Endothelial cell of umbilical vein (primary cell): ENCODE results near the gene PARP3. TPM values are rescaled to one million over a fixed set of nuclear protein-coding genes. Genes with fewer than 3 reads are reported as not detected.

Experiments
- BruUV-seq: library from RNA; stranded (reverse); fragments of 400-500 nt; replicated peaks from 2 replicates; lab custom pipeline; 2021; lab: Mats Ljungman, UMichigan
- CTCF ChIA-PET: fragments of 300-600, 350-600 bp; sonication (Branson Sonifier 250); formaldehyde crosslinking; loops from one replicate; lab custom pipeline; 2021; ENCODE audit warnings: antibody characterized with exemption, inconsistent platforms; lab: Charles Lee
- POLR2A ChIA-PET: fragments of 300-600, 350-600 bp; sonication (Branson Sonifier 250); formaldehyde crosslinking; loops from one replicate; lab custom pipeline; 2021; ENCODE audit warnings: antibody characterized with exemption, inconsistent platforms; lab: Charles Lee
- DNase-seq: peaks from one replicate; pipeline ENCODE4 v3.0.0-alpha.2; 2011; ENCODE audit warnings: low read depth, low spot score
- FAIRE-seq: peaks from 2 replicates; lab custom pipeline; 2011; peaks lifted over from hg19 to GRCh38; lab: Jason Lieb, UNC
- H2AFZ ChIP-seq: 2 replicates; pipeline ENCODE4 v1.6.0; 2012; ENCODE audit warnings: low read depth, low read length, control low read depth, inconsistent platforms
- H3K27ac ChIP-seq: 2 replicates; pipeline ENCODE4 v1.5.1; 2011; ENCODE audit warnings: low read depth, mild to moderate bottlenecking, control low read depth, low read length, moderate library complexity; ENCODE audit not compliant: insufficient read depth
- H3K27me3 ChIP-seq, 2 experiments: 2 replicates each; pipeline versions ENCODE4 v1.6.0 to v1.6.1; 2011; ENCODE audit warnings: low read length in 2 of 2, mixed read lengths in 1 of 2; ENCODE audit not compliant: control insufficient read depth in 2 of 2, insufficient read depth in 2 of 2
- H3K36me3 ChIP-seq, 2 experiments: 2 replicates in 1 of 2; 3 replicates in 1 of 2; pipeline ENCODE4 v1.5.1; 2011; ENCODE audit warnings: low read length in 2 of 2, mild to moderate bottlenecking in 1 of 2, moderate library complexity in 1 of 2; ENCODE audit not compliant: control insufficient read depth in 2 of 2, insufficient read depth in 2 of 2; ENCODE audit errors: extremely low read depth in 1 of 2
- H3K4me1 ChIP-seq: 3 replicates; pipeline ENCODE4 v1.5.1; 2011; ENCODE audit warnings: mild to moderate bottlenecking, low read length; ENCODE audit not compliant: control insufficient read depth, insufficient read depth; ENCODE audit errors: extremely low read depth
- H3K4me2 ChIP-seq: 2 replicates; pipeline ENCODE4 v1.6.1; 2011; ENCODE audit warnings: low read length, control low read depth, mixed read lengths; ENCODE audit not compliant: insufficient read depth
- H3K4me3 ChIP-seq, 3 experiments: fragments of 200-600 bp in 1 of 3; sonication (generic), shearing (Covaris generic) in 1 of 3; replicated peaks in 1 of 3; 2 replicates each; pipeline ENCODE4 v1.5.1; 2011 to 2016; ENCODE audit warnings: control low read depth in 3 of 3, low read length in 3 of 3, mild to moderate bottlenecking in 2 of 3, inconsistent platforms in 1 of 3, low read depth in 1 of 3, moderate library complexity in 1 of 3; ENCODE audit not compliant: insufficient read depth in 1 of 3
- H3K79me2 ChIP-seq: 2 replicates; pipeline ENCODE4 v1.6.0; 2012; ENCODE audit warnings: low read length, inconsistent platforms; ENCODE audit not compliant: control insufficient read depth, insufficient read depth
- H3K9ac ChIP-seq: replicated peaks from 2 replicates; pipeline ENCODE3; 2011; ENCODE audit warnings: low read length, control low read depth; ENCODE audit not compliant: insufficient read depth; ENCODE audit errors: extremely low read depth
- H3K9me1 ChIP-seq: replicated peaks from 3 replicates; pipeline ENCODE4 v1.6.0; 2011; ENCODE audit warnings: mild to moderate bottlenecking, low read length; ENCODE audit not compliant: control insufficient read depth, insufficient read depth; ENCODE audit errors: extremely low read depth
- H3K9me3 ChIP-seq: replicated peaks from 2 replicates; pipeline ENCODE4 v1.5.1; 2012; ENCODE audit warnings: low read length, inconsistent platforms; ENCODE audit not compliant: control insufficient read depth, insufficient read depth
- H4K20me1 ChIP-seq: replicated peaks from 2 replicates; pipeline ENCODE3; 2011; ENCODE audit warnings: mild to moderate bottlenecking, low read length; ENCODE audit not compliant: control insufficient read depth, insufficient read depth; ENCODE audit errors: extremely low read depth
- CTCF ChIP-seq, 2 donors: IDR thresholded peaks; 1 replicate in 1 of 2; 2 replicates in 1 of 2; pipeline ENCODE4 v1.5.1; 2011; ENCODE audit warnings: low read length in 2 of 2, mild to moderate bottlenecking in 2 of 2, moderate library complexity in 2 of 2, control low read depth in 1 of 2, inconsistent platforms in 1 of 2, low read depth in 1 of 2; ENCODE audit not compliant: insufficient read depth in 1 of 2; ENCODE audit errors: extremely low read depth in 1 of 2
- EZH2 ChIP-seq: IDR thresholded peaks from 2 replicates; pipeline ENCODE4 v1.6.1; 2012; ENCODE audit warnings: borderline replicate concordance, low read depth, mild to moderate bottlenecking, moderate library complexity, low read length, inconsistent platforms; ENCODE audit not compliant: severe bottlenecking
- FOS ChIP-seq: IDR thresholded peaks from 2 replicates; pipeline ENCODE4 v1.6.1; 2011; ENCODE audit warnings: mild to moderate bottlenecking, low read length, moderate library complexity, borderline replicate concordance; ENCODE audit not compliant: insufficient read depth
- GATA2 ChIP-seq: IDR thresholded peaks from 2 replicates; pipeline ENCODE4 v1.7.0; 2011; ENCODE audit warnings: low read depth, mild to moderate bottlenecking, moderate library complexity, mixed read lengths, low read length; ENCODE audit not compliant: insufficient read length, insufficient read depth
- JUN ChIP-seq: IDR thresholded peaks from 2 replicates; pipeline ENCODE4 v1.6.1; 2011; ENCODE audit warnings: borderline replicate concordance, low read depth; ENCODE audit not compliant: insufficient read length, insufficient read depth
- MYC ChIP-seq: IDR thresholded peaks from one replicate; pipeline ENCODE4 v1.6.1; 2011; ENCODE audit warnings: mild to moderate bottlenecking, low read depth, low read length
- POLR2A ChIP-seq: IDR thresholded peaks from 2 replicates; pipeline ENCODE4 v1.6.1; 2012; ENCODE audit warnings: low read depth, mild to moderate bottlenecking, control low read depth, low read length
- POLR2AphosphoS5 ChIP-seq: IDR thresholded peaks from 2 replicates; pipeline ENCODE4 v1.6.1; 2012; ENCODE audit warnings: low read depth, mild to moderate bottlenecking, control low read depth, low read length, moderate library complexity; ENCODE audit not compliant: insufficient read depth
- dilution Hi-C: fragments of 300-500 bp; cut with MboI; formaldehyde crosslinking; loops from one replicate; pipeline ENCODE4 v1.15.0; 2019; ENCODE audit warnings: low sequenced_read_pairs; ENCODE audit not compliant: extremely low pct_ligation_motif_present
- intact Hi-C: fragments of 100-400 bp; cut with micrococcal nuclease; formaldehyde crosslinking; loops from one replicate; pipeline ENCODE4 v1.10.0; 2022
- polyA plus RNA-seq, 4 experiments: library from polyadenylated mRNA; depleted of rRNA in 3 of 4; stranded (reverse) in 3 of 4; unstranded in 1 of 4; fragments of >200 nt; gene quantifications; 2 replicates each; pipeline versions ENCODE4 v1.2.1 to v1.2.3, GENCODE V29; 2011 to 2012; ENCODE audit warnings: missing spikeins in 1 of 4
- total RNA-seq: library from RNA; stranded (reverse); gene quantifications from 2 replicates; pipeline ENCODE4 v1.2.3, GENCODE V29; 2021

Gene PARP3
- total and polyA plus RNA-seq, 2 donors (not counting 3 experiments of a cell fraction or from before 2014, with no cell fraction given), result 10.0 to 13.8 TPM

- H4K20me1 ChIP-seq, result no peaks in the 10 kb centered on the region
- TF ChIP-seq CTCF (IDR thresholded peaks at IDR 0.05; ENCODE audit: extremely low read depth in 1 of 2, insufficient read depth in 1 of 2, low read depth in 1 of 2, low read length in 2 of 2) (no peak), POLR2AphosphoS5 (no peak)
- no peaks in the 10 kb centered on the region for H3K79me2 ChIP-seq
- FAIRE-seq (no peak), DNase-seq (no peak)
- no peak overlapping the region for H2AFZ ChIP-seq
- intact Hi-C loops, result no loop called here
- no peak overlapping the region for H3K4me3 ChIP-seq
- POLR2A ChIA-PET, result no interaction called here
- H3K9ac ChIP-seq, result no peak overlapping the region
- CTCF ChIA-PET, result no interaction called here
- no peaks in the 10 kb centered on the region for H3K4me1 ChIP-seq
- peaks cover 7 to 13% of the 10 kb centered on the region in 2 experiments for H3K27me3 ChIP-seq
- H3K27ac ChIP-seq, result no peak overlapping the region
- H3K9me3 ChIP-seq, result no peaks in the 10 kb centered on the region
- H3K4me2 ChIP-seq, result no peak overlapping the region
- H3K9me1 ChIP-seq, result no peaks in the 10 kb centered on the region
- BruUV-seq, result no TSS peak
- dilution Hi-C loops, result no loop called here
- peaks cover 0 to 2% of the 10 kb centered on the region in 2 experiments for H3K36me3 ChIP-seq
These were observed 12.6 kb downstream of the PARP3 start for GRCh38 chr3:51954713-51955112.

- Histone ChIP-seq H3K9me3 (no peaks in the 10 kb centered on the region), H3K27me3 (peaks cover 7 to 13% of the 10 kb centered on the region in 2 experiments), H3K27ac (no peak within 1 kb of the TSS), H4K20me1 (no peaks in the 10 kb centered on the region), H2AFZ (peak within 1 kb of the TSS; percentile 85), H3K9me1 (no peaks in the 10 kb centered on the region), H3K4me3 (peak within 1 kb of the TSS in 2 of 3 experiments; percentile 5 to 10), H3K9ac (no peak within 1 kb of the TSS), H3K4me1 (no peaks in the 10 kb centered on the region), H3K36me3 (peaks cover 0 to 2% of the 10 kb centered on the region in 2 experiments), H3K79me2 (no peaks in the 10 kb centered on the region), H3K4me2 (peak within 1 kb of the TSS; percentile 67)
- ChIA-PET POLR2A (no interaction called here), CTCF (no interaction called here)
- BruUV-seq, result no TSS peak
- no peak for FAIRE-seq
- intact Hi-C loops, result no loop called here
- DNase-seq, result no peak
- dilution Hi-C loops, result no loop called here
- TF ChIP-seq EZH2 (no peak), POLR2AphosphoS5 (peak; percentile 12), MYC (no peak), FOS (no peak), POLR2A (no peak), GATA2 (no peak), CTCF (IDR thresholded peaks at IDR 0.05; ENCODE audit: extremely low read depth in 1 of 2, insufficient read depth in 1 of 2, low read depth in 1 of 2, low read length in 2 of 2) (no peak), JUN (no peak)
These were observed 13.2 kb downstream of the PARP3 start, which contains the start of gene GPR62 for GRCh38 chr3:51955175-51955892. Gene GPR62, plus strand, starts transcription at chr3:51955381. Its CDS starts 272 bp downstream, at chr3:51955653.
